HG03064 (cell line): ENCODE measurements around the gene HYDIN.

Experiments
- ATAC-seq: cut with Tn5 transposase; IDR thresholded peaks from one replicate; pipeline ENCODE4 v1.9.1; 2021; ENCODE audit warnings: low read depth; ENCODE audit not compliant: unreplicated experiment

The HYDIN gene

DNA sequence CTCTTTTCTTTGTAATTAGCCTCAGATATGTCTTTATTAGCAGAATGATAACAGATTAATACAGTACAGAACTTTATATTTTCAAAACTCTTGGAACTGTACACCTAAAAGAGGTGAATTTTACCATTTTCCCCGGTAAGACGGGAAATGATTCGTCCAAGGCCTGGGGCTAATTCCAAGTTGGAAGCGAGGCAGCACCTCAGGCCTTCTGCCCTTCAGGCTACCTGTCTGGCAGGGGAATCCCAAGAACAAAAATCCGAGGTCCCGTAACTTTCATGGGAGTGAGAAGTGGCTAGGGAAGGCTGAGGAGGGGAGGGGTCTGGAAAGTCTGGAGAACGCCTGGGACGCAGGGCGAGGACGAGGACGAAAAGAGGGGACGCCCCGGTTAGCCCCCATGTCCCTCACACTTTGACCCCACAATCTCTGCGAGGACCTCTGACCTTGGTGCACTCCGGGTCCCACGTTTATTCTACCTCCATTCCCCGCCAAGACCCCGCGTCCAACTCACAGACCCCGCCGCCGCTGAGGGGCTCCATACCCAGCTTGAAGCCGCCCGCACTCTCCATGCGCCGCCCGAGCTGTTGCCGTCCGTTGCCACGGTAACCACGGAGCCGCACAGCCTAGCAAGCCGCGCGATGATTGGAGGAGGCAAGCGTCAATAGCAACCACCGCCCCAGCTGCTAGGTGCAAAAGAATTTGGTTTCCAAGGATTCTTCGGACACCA lies at the start of gene HYDIN:
Gene HYDIN (minus strand): TSS at position 601 of the 724 bp plus-strand sequence. CDS start 43,827 bp downstream, outside the sequence.
- no peak for ATAC-seq

DNA sequence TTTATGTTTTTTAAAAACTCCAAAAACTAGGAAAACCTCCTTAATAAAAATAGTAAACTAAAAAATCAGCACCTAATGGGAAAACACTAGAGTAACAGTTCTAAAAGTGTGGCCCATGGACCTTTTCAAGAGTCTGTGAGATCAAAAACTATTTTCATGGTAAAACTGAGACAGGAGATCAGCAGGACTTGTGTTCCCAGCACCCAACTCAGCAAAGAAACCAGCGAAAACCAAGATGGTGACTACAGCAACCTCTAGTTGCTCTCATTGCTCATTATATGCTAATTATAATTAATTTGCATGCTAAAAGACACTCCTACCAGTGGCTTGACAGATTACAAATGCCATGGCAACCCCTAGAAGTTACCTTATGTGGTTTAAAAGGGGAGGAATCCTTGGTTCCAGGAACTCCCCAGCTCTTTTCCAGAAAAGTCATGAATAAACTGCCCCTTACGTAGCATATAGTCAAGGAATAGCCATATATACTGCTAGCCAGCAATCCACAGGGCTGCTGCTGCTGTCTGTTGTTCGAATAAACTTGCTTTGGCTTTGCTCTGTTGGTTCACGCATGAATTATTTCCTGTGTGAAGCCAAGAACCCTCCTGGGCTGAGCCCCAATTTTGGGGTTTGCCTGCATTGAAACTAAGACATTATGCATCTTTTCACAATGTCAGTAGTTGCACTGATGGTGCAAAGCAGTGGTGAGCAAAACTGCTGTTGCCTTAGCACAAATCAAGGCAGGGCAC lies 46.2 kb upstream of the HYDIN start:
- ATAC-seq = no peak

DNA sequence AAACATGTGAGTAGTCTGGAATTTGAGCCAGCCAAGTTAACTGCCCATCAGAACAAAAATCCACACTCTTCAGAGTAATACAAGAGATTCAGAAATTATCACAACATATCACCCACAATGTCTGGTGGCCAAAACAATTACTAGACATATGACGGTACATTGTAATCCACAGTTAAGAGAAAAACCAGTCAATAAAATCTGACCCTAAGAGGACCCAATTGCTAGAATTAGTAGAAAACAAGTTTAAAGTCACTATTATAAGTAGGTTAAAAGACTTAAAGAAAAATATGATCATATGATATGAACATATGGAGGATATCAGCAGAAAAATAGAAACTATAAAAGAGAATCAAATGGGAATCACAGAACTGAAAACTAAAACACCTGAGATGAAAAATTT lies 42.9 kb upstream of the HYDIN start:
- no peak for ATAC-seq

DNA sequence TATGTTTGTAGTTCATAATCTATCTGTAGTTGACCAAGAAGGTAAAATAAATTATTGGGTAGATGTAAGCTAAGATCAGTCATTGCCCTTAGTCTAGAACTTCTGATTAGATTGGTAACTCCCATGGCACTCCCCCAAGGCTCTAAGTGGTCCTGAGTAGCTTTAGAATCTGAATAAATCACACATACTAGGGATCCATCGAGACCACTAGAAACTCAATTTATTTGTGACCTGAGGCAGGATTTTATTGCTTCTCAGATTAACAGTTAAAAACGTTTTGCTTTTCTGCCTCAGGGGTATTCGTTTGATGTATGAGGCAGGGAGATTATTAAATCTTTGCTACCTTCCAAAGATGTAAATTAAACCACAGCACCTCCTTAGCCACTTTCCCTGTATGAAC lies 33.8 kb upstream of the HYDIN start:
- no peak for ATAC-seq

DNA sequence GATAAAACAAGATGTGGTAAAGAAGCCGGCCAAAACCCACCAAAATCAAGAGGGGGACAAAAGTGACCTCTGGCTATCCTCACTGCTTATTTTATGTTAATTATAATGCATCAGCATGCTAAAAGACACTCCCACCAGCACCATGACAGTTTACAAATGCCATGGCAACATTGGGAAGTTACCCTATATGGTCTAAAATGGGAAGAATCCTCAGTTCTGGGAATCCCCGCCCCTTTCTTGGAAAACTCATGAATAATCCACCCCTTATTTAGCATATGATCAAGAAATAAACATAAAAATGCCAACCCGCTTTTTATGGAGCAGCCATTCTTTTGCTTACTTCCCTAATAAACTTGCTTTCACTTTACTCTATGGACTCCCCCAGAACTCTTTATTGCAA lies 33.1 kb upstream of the HYDIN start:
- ATAC-seq = no peak

DNA sequence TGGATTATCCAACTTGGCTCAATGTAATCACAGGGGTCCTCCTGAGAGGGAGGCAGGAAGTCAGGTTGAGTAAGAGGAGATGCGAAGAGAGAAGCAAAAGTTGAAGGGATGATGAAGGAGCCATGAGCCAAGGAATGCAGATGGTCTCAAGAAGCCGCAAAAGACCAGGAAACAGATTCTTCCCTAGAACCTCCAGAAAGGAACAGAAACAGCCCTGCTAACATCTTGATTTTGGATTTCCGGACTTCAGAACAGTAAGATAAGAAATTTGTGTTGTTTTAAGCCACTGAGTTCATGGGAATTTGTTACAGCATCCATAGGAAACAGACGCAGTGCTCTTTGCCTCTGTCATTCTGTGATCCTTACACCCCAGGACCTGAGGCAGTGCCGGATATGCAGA lies 31.9 kb upstream of the HYDIN start:
- ATAC-seq = no peak

DNA sequence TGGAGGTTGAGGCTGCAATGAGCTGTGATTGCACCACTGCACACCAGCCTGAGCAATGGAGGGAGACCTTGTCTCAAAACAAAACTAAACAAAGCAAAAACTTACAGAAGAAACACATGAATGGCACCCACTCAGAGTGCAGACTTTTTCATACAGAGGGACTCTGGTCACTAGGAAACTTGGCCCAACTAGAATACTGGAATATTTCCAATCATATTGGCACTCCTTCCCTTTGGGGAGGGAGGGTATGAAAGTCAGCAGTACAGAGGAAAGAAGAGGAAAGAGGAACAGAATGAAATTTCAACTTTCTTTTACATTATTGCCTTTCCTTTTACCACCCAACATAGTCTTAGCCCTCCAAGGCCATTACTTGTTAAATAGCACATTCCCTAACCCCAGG lies 30.5 kb upstream of the HYDIN start:
- no peak for ATAC-seq

DNA sequence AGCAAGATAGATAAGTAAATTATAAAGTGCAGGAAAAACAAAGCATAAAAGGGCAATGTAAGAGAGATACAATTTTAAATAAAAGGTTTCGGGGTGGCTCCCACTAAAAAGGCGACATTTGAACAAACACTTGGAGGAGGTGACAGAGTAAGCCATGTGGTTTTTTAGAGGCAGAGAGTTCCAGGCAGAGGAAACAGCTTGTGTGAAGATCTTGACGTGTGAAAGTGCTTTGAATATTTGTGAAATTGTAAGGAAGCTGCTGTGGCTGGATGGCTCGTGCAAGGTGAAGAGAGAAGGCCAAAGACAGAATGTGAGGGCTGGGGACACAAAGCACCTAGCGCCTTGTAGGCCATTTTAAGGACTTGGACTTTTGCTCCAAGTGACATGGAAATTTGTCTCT lies 28.6 kb upstream of the HYDIN start:
- no peak for ATAC-seq

DNA sequence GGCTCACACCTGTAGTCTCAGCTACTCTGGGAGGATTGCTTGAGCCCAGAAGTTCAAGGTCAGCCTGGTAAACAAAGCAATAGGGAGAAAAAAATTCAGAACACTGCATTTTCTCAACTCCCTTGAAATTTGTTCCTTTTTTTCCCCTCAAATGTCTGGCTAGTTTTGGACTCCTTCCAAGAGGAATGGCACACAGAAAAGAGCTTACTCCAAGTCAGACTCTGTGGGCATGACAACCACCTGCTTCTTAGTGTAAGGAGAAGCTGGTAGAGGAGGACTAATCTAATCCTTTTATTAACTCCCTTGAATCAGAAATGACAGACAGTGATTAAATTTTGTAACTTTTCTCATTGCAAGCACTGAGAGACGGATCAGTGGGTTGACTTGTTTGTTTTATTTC lies 27.9 kb upstream of the HYDIN start:
- no peak for ATAC-seq

DNA sequence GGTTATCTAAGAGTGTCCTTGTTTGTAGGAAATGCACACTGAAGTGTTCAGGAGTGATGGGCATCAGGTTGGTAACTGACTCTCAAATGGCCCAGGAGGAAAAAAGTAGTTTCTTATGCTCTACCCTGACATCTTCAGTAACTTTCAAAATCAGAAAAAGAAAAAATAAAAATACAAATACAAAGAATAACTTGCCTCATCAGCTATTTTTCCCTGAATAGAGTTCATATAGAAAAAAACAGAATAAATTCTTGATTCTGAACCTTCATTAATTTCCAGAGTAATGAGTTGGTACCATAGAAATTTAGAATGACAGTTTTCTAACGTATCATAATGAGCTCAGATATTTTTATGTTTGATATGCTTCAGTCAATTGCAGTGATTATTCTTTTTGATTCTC lies 27.2 kb upstream of the HYDIN start:
- ATAC-seq = no peak

DNA sequence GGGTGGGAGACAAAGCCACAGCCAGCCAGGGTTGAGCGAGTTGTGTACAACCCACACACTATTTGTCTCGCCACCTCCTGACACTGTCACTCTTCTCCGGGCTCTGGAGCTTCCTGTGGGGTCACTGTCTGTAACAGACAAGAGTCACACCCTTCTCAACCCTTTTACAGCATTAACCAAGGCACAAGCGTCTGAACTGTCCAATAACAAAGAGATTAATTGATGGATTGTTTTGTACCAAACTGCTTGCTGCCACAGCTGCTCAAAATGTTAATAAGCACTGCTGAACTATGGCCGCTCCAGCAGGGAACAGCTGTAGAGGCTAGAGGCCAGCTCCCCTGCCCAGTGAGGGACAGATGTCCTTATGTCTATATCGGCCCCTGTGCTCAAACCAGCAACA lies 25.2 kb upstream of the HYDIN start:
- no peak for ATAC-seq

DNA sequence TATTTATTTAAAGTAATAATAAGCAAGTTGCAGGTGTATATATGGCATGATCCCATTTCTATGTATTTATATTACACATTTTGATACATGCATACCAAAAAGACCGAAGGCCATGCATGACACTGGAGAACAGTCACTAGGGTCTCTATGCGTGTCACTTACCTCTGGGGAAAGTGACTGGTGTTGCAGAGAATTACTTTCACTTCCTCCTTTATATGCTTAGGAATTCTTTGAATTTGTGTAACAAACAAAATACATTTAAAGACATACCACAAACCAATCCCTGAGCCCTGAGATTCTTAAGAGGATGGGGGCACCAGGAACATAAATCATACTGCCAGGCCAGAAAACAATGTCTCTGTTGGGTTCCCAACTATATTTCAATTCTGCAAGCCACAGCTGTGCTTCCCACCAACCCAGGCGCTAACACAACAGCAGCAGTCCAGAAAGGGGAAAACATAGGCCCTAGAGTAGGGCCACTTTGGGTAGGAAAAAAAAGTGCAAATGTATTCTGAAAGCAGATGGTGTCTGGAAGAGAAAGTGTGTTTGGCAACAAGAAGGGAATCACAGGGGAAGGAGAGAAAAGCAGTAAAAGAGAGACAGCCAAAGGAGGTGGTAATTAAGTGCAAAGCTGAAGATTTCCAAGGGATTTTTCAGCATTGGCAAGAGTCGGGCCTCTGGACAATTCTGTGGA lies 24.5 kb upstream of the HYDIN start:
- ATAC-seq = no peak

DNA sequence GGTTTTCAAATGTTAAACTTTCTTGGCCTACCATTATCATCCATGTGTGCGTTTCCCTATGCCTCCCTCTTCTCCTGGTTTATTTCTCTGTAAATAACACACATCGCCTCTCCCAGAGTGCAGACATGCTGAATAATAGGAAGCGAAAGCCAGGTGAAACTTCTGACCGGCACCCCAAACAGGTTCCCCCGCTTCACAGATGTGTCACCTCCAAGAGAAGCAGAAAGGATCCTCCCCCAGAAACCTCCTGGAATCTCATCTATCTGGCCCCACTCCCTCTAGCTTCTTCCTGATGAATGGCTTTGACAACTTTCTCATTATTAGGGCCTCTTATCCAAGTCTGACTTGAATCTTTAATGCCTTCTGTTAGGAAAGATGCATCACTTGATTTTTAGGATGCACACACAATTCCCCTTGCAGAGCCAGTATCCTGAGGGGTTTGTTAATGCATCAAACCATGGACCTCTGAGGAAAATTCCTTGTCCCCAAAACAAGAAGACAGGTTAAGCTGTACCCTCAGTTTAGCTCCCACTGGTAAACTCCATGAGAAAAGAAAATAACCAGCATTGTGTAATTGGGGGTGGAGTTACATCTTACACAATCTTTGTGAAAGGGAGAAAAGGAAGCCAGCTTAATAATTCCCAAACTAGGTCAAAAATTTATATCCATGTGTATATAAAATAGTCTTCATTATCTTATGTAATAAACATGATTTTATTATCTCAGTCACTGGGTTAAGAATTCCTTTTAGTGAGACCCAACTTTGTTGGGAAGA lies 20.1 kb upstream of the HYDIN start:
- no peak for ATAC-seq

DNA sequence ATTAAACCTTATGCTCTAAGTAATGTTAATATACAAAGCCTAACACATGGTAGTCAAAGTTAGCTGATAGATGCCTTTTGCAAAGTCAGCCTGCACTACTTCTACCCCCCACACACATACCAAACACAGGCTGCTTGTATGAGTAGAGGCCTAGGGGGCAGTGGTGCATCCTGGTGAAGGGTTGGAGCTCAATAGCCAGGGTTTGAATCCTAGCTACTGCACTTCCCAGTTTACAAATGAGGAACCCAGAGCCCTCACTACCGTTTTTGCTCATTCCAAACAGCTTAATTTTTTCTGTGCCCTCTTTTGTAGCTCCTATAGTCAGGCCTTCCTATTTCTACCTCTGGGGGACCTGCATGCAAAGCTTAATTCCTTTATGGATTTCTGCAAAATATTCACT lies 18.9 kb upstream of the HYDIN start:
- no peak for ATAC-seq

DNA sequence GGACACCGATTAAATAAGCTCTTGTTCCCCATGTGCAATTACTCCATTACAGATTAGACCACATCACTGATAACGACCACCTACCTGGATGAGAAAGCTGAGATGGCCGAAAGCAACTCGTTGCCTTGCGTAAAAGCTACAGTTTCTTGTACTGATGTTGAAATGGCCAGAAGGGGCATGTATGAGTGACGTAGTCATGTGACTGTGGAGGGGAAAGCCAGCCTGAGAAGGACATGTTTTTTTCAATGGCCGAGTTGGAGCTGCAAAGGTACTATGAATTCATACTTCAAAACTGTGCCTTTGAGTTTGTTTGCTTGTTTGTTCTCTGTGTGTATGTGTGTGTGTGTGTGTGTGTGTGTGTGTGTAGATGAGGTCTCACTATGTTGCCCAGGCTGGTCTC lies 17.0 kb upstream of the HYDIN start:
- ATAC-seq = no peak

DNA sequence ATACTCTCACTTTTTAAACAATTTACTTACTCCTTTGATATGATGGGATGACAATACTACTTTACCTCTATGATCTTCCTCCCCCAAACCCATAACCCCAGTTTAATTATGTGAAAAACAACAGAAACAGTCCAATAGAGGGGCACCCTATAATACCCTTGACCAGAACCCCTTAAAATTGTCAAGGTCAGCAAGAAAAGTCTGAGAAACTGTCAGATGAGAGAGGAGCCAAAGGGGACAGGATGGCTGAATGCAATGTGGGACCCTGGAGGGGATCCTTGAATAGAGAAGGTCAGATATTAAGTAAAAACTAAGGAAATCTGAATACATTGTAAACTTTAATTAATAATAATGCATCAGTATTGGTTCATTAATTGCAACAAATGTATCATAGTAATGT lies 15.8 kb upstream of the HYDIN start:
- ATAC-seq = no peak

DNA sequence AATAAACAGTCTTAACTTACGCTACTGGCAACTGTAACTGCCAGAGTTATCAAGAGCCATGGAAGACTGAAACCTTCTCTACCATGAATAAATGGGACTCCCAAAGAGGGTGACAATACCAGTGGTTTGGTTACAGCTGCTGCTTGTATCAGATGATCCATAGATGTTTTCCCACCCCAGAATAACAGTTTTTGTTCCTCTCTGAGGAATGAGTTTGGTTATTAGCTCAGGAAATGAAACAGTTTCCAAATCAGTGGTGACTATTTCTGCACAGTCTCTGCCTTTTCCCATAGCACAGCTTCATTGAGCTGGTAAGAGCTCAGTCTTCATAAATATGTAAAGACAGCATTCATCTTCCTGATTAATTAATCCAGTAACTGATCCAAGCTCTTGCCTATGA lies 14.0 kb upstream of the HYDIN start:
- no peak for ATAC-seq

DNA sequence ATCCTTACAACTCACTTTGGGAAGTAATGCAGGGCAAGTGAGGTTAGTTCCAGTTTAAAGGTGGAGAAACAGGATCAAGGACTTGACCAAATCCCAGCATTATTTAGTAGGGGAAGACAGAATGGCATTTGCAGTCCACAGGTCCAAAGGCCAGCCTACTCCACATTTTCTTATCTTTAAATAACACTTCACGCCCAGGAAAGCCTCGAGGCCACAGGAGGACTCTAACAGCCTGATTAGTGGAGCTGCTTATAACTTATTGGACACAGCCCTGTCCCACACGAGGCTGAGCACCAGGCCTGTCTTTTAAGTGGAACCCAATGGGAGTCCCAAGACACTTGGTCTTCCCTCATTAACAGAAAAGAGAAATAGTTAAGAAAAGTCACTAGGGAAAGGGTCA lies 12.1 kb upstream of the HYDIN start:
- ATAC-seq = no peak

DNA sequence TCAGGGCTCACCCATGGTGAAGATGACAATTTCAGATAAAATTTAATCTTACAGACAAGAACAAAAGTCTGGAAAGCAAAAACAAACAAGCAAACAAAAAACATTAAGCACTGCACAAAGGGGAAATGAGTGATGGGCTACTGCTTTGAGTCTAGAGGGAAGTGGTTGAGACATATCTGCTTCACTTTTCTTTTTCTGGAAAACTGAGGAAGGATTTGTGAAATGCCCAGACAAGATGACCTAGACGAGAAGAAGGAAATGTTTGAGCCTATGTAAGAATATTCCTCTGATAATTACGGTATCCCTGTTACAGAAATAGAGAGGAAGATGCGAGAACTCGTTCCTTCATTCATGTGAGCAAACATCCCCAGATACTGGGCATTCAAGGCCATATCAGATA lies 11.5 kb upstream of the HYDIN start:
- ATAC-seq = no peak

DNA sequence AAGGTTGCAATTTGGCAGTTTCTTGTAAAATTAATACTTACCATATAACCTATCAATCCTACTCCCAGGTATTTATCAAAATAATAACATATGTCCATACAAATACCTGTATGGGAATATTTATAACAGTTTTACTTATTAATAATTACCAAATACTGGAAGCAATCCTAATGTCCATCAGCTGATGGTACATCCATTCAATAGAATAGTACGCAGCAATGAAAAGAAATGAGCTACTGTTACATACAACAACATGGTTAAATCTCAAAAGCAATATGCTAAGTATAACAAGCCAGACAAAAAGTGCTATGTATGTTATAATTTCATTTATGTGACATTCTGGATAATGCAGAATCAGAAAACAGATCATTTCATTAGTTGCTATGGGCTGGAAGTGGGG lies 1.2 kb downstream of the HYDIN start:
- no peak for ATAC-seq
